Measurements from ENCODE around the gene NUP43. TPM values are rescaled to one million over a fixed set of nuclear protein-coding genes. Genes with fewer than 3 reads are reported as not detected.
A peak's percentile ranks its signal among the peaks of the same experiment; 100 is the strongest.

NUP43 gene, protein sequence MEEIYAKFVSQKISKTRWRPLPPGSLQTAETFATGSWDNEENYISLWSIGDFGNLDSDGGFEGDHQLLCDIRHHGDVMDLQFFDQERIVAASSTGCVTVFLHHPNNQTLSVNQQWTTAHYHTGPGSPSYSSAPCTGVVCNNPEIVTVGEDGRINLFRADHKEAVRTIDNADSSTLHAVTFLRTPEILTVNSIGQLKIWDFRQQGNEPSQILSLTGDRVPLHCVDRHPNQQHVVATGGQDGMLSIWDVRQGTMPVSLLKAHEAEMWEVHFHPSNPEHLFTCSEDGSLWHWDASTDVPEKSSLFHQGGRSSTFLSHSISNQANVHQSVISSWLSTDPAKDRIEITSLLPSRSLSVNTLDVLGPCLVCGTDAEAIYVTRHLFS
- 10 to 100 TPM; 13.7 to 16.3 TPM for total RNA-seq
- 26.9 to 60.5 reads per million in 2 donors for total RNA-seq

DNA sequence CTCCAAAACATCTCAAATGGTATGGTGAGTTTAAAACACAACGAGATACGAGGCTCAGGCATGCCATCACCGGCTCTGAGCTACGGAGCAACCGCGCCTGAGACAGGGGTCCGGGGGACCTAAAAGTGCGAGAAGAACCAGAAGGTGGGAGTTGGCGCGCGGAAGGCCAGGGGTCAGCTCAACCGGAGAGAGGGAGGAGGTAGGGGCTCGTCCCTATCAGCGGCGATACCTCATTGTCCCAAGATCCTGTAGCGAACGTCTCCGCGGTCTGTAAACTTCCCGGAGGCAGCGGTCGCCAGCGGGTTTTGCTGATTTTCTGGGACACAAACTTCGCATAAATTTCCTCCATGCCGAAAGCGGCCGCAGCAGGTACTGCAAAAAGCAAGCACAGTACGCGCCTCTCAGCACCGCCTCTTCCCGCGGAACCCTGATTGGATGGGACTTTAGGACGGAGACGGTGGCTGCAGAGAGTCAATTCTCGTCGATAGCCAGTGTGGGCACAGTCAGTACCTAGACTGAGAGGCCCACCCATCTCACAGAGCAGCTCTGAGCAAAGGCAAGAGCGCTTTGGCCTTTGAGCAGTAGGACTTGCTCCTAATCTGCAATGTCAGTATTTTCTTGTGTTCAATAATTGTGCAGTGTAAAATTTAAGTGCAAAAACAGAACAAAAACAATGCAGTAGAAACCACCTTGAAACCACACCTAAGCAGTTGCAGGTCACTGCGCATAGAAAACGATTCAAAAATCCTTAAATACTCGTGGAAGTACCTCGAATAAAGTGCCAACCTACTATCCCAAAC is at the start of gene NUP43:
NUP43 (minus strand) TSS at position 383 of the 800 bp plus-strand sequence; CDS start at position 349, 34 bp downstream.
- peaks cover 21% of the 10 kb centered on the region for H3K4me1 Mint-ChIP-seq
- DNase-seq (peak; percentile 71 to 82 (median 80)), ATAC-seq (peak; percentile 77)
- peak within 1 kb of the TSS; percentile 95 for H3K27ac Mint-ChIP-seq
- H3K36me3 Mint-ChIP-seq (ENCODE audit: low read depth): no peaks in the 10 kb centered on the region
- no peaks in the 10 kb centered on the region for H3K9me3 ChIP-seq (ENCODE audit: control insufficient read depth, low read length, poor library complexity, severe bottlenecking)
- H3K27me3 Mint-ChIP-seq: no peaks in the 10 kb centered on the region
- H3K4me3 Mint-ChIP-seq: peak within 1 kb of the TSS; percentile 96

DNA sequence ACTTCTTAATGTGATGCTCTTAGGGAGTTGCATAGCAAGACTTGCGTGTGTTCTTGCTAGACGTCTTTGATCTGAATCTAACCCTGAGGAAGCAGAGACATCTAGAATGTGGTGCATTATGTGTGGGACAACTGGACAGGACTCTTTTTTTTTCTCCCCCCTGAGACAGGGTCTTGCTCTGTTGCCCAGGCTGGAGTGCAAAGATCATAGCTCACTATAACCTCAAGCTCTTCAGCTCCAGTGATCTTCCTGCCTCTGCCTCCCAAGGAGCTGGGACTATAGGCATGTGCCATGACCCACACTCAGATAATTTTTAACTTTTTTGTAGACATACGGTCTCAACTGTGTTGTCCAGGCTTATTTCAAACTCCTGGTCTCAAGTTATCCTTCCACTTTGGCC is 37.2 kb upstream of the NUP43 start:
- peaks cover 7% of the 10 kb centered on the region for H3K36me3 Mint-ChIP-seq (ENCODE audit: low read depth)
- DNase-seq (no peak), ATAC-seq (no peak)
- peaks cover 5% of the 10 kb centered on the region for H3K4me1 Mint-ChIP-seq
- no peaks in the 10 kb centered on the region for H3K9me3 ChIP-seq (ENCODE audit: control insufficient read depth, low read length, poor library complexity, severe bottlenecking)
- H3K27me3 Mint-ChIP-seq: no peaks in the 10 kb centered on the region
- H3K4me3 Mint-ChIP-seq: no peak overlapping the region
- H3K27ac Mint-ChIP-seq: no peak overlapping the region

DNA sequence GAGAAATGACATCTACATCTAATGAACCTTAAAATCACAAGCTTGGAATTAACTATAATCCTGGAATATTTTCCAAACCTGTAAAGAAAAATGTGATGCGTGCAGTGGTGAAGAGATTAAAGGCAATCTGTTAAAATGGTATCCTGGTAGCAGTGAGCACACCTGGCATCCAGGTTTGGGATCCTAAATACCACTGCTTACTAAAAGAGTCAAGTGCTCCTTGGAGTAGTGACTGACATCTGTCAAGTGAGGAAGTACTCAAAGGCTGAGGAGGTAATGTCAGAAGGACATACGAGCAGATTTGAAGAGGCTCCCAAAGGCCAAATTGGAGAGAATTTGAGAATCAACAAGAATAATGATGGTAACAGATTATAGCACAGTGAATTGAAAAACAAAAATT is 36.0 kb upstream of the NUP43 start:
- no peak for ATAC-seq

DNA sequence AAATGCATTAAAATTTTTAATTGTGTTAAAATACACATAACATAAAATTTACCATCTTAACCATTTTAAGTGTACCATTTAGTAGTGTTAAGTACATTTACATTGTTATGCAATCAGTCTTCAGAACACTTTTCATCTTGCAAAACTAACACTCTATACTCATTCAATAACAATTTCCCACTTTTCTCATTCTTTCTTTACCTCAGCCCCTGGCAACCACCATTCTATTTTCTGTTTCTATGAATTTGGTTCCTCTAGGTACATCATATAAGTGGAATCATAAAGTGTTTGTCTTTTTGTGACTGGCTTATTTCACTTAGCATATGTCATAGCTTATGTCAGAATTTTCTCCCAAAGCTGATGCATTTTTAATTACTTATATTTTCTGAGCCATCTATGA is 35.4 kb upstream of the NUP43 start:
- ATAC-seq: no peak
- no peak for DNase-seq
- no peaks in the 10 kb centered on the region for H3K9me3 ChIP-seq (ENCODE audit: control insufficient read depth, low read length, poor library complexity, severe bottlenecking)
- peaks cover 7% of the 10 kb centered on the region for H3K36me3 Mint-ChIP-seq (ENCODE audit: low read depth)
- H3K27me3 Mint-ChIP-seq: no peaks in the 10 kb centered on the region
- H3K4me1 Mint-ChIP-seq: peaks cover 5% of the 10 kb centered on the region
- no peak overlapping the region for H3K4me3 Mint-ChIP-seq
- peak overlapping the region; percentile 78 for H3K27ac Mint-ChIP-seq

More for the DNA sequence above, 36.0 kb upstream of the NUP43 start:
- H3K27ac Mint-ChIP-seq: peak overlapping the region; percentile 78
- H3K9me3 ChIP-seq (ENCODE audit: control insufficient read depth, low read length, poor library complexity, severe bottlenecking): no peaks in the 10 kb centered on the region
- H3K4me3 Mint-ChIP-seq: no peak overlapping the region
- DNase-seq: no peak
- H3K27me3 Mint-ChIP-seq: no peaks in the 10 kb centered on the region
- peaks cover 5% of the 10 kb centered on the region for H3K4me1 Mint-ChIP-seq
- peaks cover 7% of the 10 kb centered on the region for H3K36me3 Mint-ChIP-seq (ENCODE audit: low read depth)

DNA sequence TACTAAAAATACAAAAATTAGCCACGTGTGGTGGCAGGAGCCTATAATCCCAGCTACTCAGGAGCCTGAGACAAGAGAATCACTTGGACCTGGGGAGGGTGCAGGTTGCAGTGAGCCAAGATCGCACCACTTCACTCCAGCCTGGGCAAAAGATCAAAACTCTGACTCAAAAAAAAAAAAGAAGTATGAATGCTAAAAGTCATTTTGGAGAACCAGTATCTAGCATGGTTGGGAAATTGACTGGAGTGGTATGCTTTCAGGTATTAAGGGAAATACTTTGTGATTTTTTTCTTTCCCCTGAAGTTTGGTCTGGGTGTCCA is 33.3 kb upstream of the NUP43 start:
- Mint-ChIP-seq H3K27me3 (no peaks in the 10 kb centered on the region), H3K27ac (peak overlapping the region; percentile 61), H3K36me3 (ENCODE audit: low read depth) (peaks cover 7% of the 10 kb centered on the region), H3K4me1 (peaks cover 5% of the 10 kb centered on the region), H3K4me3 (no peak overlapping the region)
- DNase-seq: no peak
- H3K9me3 ChIP-seq (ENCODE audit: control insufficient read depth, low read length, poor library complexity, severe bottlenecking): no peaks in the 10 kb centered on the region
- ATAC-seq: no peak

DNA sequence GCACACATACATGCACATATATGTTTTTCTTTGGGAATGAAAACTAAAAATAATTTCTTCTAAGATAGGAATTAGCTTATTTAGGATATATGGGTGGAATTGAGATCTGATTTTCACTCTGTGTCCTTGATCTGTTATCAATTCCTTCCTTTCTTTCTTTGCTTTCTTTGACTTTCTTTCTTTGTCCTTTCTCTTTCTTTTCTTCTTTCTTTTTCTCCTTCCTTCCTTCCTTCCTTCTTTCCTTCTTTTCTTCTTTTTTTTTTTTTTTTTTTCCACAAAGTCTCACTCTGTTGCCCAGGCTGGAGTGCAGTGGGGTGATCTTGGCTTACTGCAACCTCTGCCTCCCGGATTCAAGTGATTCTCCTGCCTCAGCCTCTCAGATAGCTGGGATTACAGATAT is 31.3 kb upstream of the NUP43 start:
- DNase-seq: no peak
- H3K9me3 ChIP-seq (ENCODE audit: control insufficient read depth, low read length, poor library complexity, severe bottlenecking): no peaks in the 10 kb centered on the region
- H3K4me1 Mint-ChIP-seq: peaks cover 5% of the 10 kb centered on the region

DNA sequence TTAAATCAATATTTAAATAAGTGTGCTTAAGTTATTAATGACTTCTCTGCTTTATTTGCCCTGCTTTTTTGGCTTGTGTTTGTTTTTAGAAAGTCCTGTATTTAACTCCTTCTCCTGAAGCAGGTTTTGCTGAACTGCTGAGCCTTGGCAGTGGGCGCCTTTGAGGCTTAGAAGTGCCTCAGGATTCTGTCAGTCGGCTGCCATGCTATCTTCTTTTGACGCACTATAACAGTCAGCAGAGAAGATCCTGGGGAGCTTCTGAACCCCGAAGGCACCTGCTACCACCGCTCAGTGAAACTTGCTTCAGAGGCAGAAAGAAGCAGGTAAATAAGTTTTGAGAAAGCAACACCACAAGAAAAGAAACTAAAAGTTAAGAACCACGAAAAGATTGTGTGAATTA is 25.6 kb upstream of the NUP43 start:
- Mint-ChIP-seq H3K27ac (no peak overlapping the region), H3K36me3 (ENCODE audit: low read depth) (peaks cover 4% of the 10 kb centered on the region), H3K4me3 (no peak overlapping the region), H3K4me1 (peaks cover 7% of the 10 kb centered on the region), H3K27me3 (no peaks in the 10 kb centered on the region)
- no peak for DNase-seq
- ATAC-seq: no peak
- no peaks in the 10 kb centered on the region for H3K9me3 ChIP-seq (ENCODE audit: control insufficient read depth, low read length, poor library complexity, severe bottlenecking)

More for the DNA sequence above, 31.3 kb upstream of the NUP43 start:
- Mint-ChIP-seq H3K36me3 (ENCODE audit: low read depth) (peaks cover 4% of the 10 kb centered on the region), H3K27ac (no peak overlapping the region), H3K4me3 (no peak overlapping the region), H3K27me3 (no peaks in the 10 kb centered on the region)
- ATAC-seq: no peak

DNA sequence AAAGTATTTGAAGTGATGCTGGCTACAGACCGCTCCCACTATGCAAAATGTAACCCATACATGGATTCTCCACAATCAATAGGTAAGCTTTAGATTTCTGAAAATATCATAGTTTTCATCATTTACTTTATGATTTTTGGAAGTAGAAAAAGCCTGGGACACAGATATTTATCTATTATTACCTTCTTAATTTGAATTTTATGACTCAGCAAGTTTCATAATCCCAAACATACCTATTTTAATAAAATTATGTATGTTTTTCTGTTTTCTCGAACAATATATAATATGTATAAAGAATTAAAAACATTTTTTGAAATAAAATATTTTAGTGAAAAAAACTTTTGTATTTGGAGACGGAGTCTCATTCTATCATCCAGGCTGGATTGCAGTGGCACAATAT is 24.9 kb upstream of the NUP43 start:
- ATAC-seq: no peak
- peaks cover 6% of the 10 kb centered on the region for H3K36me3 Mint-ChIP-seq (ENCODE audit: low read depth)

DNA sequence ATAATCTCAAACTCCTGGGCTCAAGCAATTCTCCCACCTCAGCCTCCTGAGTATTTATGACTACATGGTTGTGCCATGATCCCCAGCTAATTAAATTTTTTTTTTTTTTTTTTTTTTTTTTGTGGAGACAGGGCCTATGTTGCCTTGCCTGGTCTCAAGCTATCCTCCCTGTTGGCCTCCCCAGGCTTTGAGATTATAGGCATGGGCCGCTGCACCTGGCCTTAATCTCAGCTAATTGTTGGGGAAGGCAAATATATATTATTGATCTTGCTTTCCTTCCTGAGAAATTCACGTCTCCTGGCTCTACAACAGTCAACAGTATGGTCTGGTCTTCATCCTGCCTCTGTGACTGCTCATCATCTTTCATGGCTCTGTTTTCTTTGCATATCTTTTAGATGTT is 23.3 kb upstream of the NUP43 start:
- Mint-ChIP-seq H3K4me1 (peaks cover 7% of the 10 kb centered on the region), H3K27me3 (no peaks in the 10 kb centered on the region), H3K4me3 (no peak overlapping the region), H3K27ac (no peak overlapping the region), H3K36me3 (ENCODE audit: low read depth) (peaks cover 10% of the 10 kb centered on the region)
- ATAC-seq (no peak), DNase-seq (no peak)
- no peaks in the 10 kb centered on the region for H3K9me3 ChIP-seq (ENCODE audit: control insufficient read depth, low read length, poor library complexity, severe bottlenecking)

More for the DNA sequence above, 24.9 kb upstream of the NUP43 start:
- DNase-seq: no peak
- H3K9me3 ChIP-seq (ENCODE audit: control insufficient read depth, low read length, poor library complexity, severe bottlenecking): no peaks in the 10 kb centered on the region
- H3K4me3 Mint-ChIP-seq: no peak overlapping the region
- H3K27me3 Mint-ChIP-seq: no peaks in the 10 kb centered on the region
- H3K27ac Mint-ChIP-seq: peak overlapping the region; percentile 54
- H3K4me1 Mint-ChIP-seq: peaks cover 7% of the 10 kb centered on the region

DNA sequence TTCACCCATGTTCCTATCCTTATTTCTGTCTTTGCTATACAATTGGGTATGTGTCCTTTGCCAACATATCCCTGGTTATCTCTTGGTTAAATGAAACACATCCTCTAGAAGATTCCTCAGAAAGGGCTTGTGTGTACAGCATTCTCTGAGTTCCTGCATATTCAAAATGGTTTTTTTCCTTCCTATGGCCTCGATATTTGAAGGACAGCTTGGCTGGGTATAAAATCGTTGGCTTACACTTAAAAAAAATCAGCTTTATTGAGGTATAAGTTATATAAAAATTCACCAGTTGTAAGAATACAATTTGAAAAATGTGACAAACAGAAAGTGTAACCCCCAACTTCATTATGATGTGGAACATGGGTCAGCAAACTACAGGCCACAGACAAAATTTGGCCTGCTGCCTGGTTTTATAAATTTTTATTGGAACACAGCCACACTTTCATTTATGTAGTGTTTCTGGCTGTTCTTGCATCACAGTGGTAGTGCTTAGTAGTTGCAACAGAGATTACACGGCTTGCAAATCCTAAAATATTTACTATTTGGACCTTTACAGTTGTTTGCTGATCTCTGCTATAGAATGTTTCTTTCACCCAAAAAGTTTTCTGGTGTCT is 19.9 kb upstream of the NUP43 start:
- ATAC-seq (no peak), DNase-seq (no peak)
- Mint-ChIP-seq H3K36me3 (ENCODE audit: low read depth) (peaks cover 10% of the 10 kb centered on the region), H3K27me3 (no peaks in the 10 kb centered on the region), H3K4me3 (no peak overlapping the region), H3K27ac (no peak overlapping the region), H3K4me1 (peaks cover 14% of the 10 kb centered on the region)
- H3K9me3 ChIP-seq (ENCODE audit: control insufficient read depth, low read length, poor library complexity, severe bottlenecking): no peaks in the 10 kb centered on the region

DNA sequence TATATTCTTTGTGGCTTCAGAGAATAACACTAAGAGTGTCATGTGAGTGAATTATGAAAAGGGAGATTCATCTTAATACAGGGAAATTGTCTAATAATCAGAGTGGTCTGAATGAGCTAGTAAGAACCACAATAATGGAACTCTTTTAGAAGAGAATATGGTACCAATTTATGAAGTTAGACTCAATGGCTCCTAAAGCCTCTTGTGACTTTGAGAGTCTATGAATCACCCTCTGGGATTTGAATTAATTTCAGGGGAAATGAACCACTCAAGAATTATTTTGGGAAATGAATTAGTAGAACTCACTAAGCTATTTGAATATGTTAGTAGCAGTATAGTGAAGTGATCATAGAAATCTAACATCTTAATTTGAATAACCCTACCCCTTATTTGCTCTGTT is 17.5 kb upstream of the NUP43 start:
- no peak overlapping the region for H3K4me3 Mint-ChIP-seq
- ATAC-seq (no peak), DNase-seq (no peak)
- no peak overlapping the region for H3K27ac Mint-ChIP-seq
- peaks cover 9% of the 10 kb centered on the region for H3K36me3 Mint-ChIP-seq (ENCODE audit: low read depth)
- H3K9me3 ChIP-seq (ENCODE audit: control insufficient read depth, low read length, poor library complexity, severe bottlenecking): no peaks in the 10 kb centered on the region
- peaks cover 16% of the 10 kb centered on the region for H3K4me1 Mint-ChIP-seq
- no peaks in the 10 kb centered on the region for H3K27me3 Mint-ChIP-seq

DNA sequence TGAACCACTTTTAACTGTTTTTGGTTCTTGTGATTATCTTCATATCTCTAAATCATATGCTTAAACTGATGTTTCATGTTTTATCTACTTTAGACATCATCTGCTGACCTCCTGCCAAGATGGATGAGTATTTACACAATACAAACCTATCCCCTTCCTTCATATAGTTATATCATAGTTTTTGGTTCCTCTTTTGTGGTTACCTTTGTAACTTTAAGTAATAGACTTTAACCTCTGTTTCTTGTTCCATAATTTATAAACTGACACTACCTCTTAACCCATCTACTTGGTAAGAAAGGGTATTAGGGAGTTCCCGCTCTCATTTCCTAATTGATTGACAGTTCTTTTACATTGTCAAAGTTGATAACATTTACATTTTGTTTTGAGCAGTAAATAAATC is 15.1 kb upstream of the NUP43 start:
- no peak for DNase-seq
- H3K36me3 Mint-ChIP-seq (ENCODE audit: low read depth): peaks cover 7% of the 10 kb centered on the region
- peak; percentile 52 for ATAC-seq

DNA sequence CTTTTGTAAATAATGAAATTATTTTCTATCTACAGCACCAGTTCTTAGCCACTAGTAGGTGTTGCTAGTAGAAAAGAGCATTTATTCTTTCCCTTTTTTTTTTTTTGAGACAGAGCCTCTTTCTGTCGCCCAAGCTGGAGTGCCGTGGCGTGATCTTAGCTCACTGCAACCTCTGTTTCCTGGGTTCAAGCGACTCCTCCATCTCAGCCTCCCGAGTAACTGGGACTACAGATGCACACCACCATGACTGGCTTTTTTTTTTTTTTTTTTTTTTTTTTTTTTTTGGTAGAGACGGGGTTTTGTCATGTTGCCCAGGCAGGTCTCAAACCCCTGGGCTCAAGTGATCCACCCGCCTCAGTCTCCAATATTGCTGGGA is 9.9 kb upstream of the NUP43 start:
- H3K9me3 ChIP-seq (ENCODE audit: control insufficient read depth, low read length, poor library complexity, severe bottlenecking): no peaks in the 10 kb centered on the region
- H3K4me1 Mint-ChIP-seq: peaks cover 21% of the 10 kb centered on the region
- no peak overlapping the region for H3K4me3 Mint-ChIP-seq
- H3K27me3 Mint-ChIP-seq: no peaks in the 10 kb centered on the region
- H3K27ac Mint-ChIP-seq: no peak overlapping the region
- ATAC-seq (no peak), DNase-seq (no peak)
- peaks cover 4% of the 10 kb centered on the region for H3K36me3 Mint-ChIP-seq (ENCODE audit: low read depth)

More for the DNA sequence above, 15.1 kb upstream of the NUP43 start:
- Mint-ChIP-seq H3K4me1 (peaks cover 20% of the 10 kb centered on the region), H3K27ac (peak overlapping the region; percentile 32), H3K4me3 (no peak overlapping the region), H3K27me3 (no peaks in the 10 kb centered on the region)
- no peaks in the 10 kb centered on the region for H3K9me3 ChIP-seq (ENCODE audit: control insufficient read depth, low read length, poor library complexity, severe bottlenecking)

All from T-helper 17 cell (primary cell).